Measurements from ENCODE around the gene SPN.

- TF ChIP-seq POLR2A (IDR thresholded peaks at IDR 0.05): no peak
- no peak for TF ChIP-seq CTCF (IDR thresholded peaks at IDR 0.05)
Observed at GRCh38 chr16:29680180-29680598, 17.1 kb downstream of the SPN start.

Measured in body of pancreas (tissue), 4 donors.